Neural progenitor cell (in vitro differentiated cells): Measurements from ENCODE around the gene STRIT1.

Experiments used
- CTCF ChIP-seq: fragments of 200-600 bp; sonication (generic); IDR thresholded peaks from 2 replicates; pipeline ENCODE4 v1.5.1; 2017; ENCODE audit warnings: antibody characterized with exemption, mild to moderate bottlenecking
- EZH2phosphoT487 ChIP-seq: fragments of 200-600 bp; sonication (generic); IDR thresholded peaks from 2 replicates; pipeline ENCODE4 v1.6.1; 2017; ENCODE audit warnings: antibody characterized with exemption

GRCh38 chr3:155303540-155304097 is 10.1 kb upstream of the STRIT1 start:
- TF ChIP-seq CTCF (no peak), EZH2phosphoT487 (no peak)
